NCI-H345 treated with DMSO at 0.1 percent for 48 hours (cell line): ENCODE measurements around the gene KCNJ2.

Experiments
- DNase-seq: peaks from one replicate; lab custom pipeline; 2025; ENCODE audit not compliant: unreplicated experiment; lab: John Stamatoyannopoulos, UW

KCNJ2 gene

GRCh38 chr17:70168977-70169708 lies at the start of gene KCNJ2:
TSS of gene KCNJ2 (plus strand) at chr17:70169532. CDS start at chr17:70175040, 5,508 bp downstream.
- DNase-seq, result peak; percentile 55

GRCh38 chr17:70119545-70119944 lies 49.8 kb upstream of the KCNJ2 start:
- no peak for DNase-seq

GRCh38 chr17:70119983-70120382 lies 49.3 kb upstream of the KCNJ2 start:
- DNase-seq, result no peak

GRCh38 chr17:70120425-70120824 lies 48.9 kb upstream of the KCNJ2 start:
- DNase-seq, result no peak

GRCh38 chr17:70121126-70121525 lies 48.2 kb upstream of the KCNJ2 start:
- DNase-seq, result no peak

GRCh38 chr17:70123193-70123592 lies 46.1 kb upstream of the KCNJ2 start:
- DNase-seq, result no peak

GRCh38 chr17:70124723-70125122 lies 44.6 kb upstream of the KCNJ2 start:
- no peak for DNase-seq

GRCh38 chr17:70127221-70127873 lies 42.0 kb upstream of the KCNJ2 start:
- no peak for DNase-seq

- no peak for DNase-seq
Measured at GRCh38 chr17:70128727-70129238, 40.5 kb upstream of the KCNJ2 start.

GRCh38 chr17:70130289-70130688 lies 39.0 kb upstream of the KCNJ2 start:
- DNase-seq, result no peak

GRCh38 chr17:70132505-70132904 lies 36.8 kb upstream of the KCNJ2 start:
- DNase-seq, result no peak

- no peak for DNase-seq
Measured at GRCh38 chr17:70134042-70134441, 35.3 kb upstream of the KCNJ2 start.

- DNase-seq, result no peak
Measured at GRCh38 chr17:70134777-70135176, 34.6 kb upstream of the KCNJ2 start.

GRCh38 chr17:70136131-70136530 lies 33.2 kb upstream of the KCNJ2 start:
- no peak for DNase-seq

GRCh38 chr17:70137451-70138230 lies 31.7 kb upstream of the KCNJ2 start:
- DNase-seq, result no peak

GRCh38 chr17:70138291-70138865 lies 31.0 kb upstream of the KCNJ2 start:
- no peak for DNase-seq

GRCh38 chr17:70139449-70139993 lies 29.8 kb upstream of the KCNJ2 start:
- DNase-seq, result no peak

GRCh38 chr17:70144260-70144846 lies 25.0 kb upstream of the KCNJ2 start:
- DNase-seq, result peak; percentile 4

- DNase-seq, result no peak
Measured at GRCh38 chr17:70153210-70153609, 16.1 kb upstream of the KCNJ2 start.

- DNase-seq, result no peak
Measured at GRCh38 chr17:70157151-70157550, 12.2 kb upstream of the KCNJ2 start.

- DNase-seq, result no peak
Measured at GRCh38 chr17:70158180-70158579, 11.2 kb upstream of the KCNJ2 start.
